H1 (cell line): ENCODE data around the gene ZMYM3. TPM values are rescaled to one million over a fixed set of nuclear protein-coding genes. Genes with fewer than 3 reads are reported as not detected.

Experiments
- BCL11A ChIP-seq, 2 experiments: IDR thresholded peaks; one replicate each; pipeline ENCODE4 v1.6.1; 2011; ENCODE audit warnings: low read depth in 2 of 2, low read length in 2 of 2, mild to moderate bottlenecking in 2 of 2
- EP300 ChIP-seq, 2 experiments: IDR thresholded peaks; 1 replicate in 1 of 2; 2 replicates in 1 of 2; pipeline ENCODE4 v1.6.1; 2011 to 2012; ENCODE audit warnings: low read depth in 2 of 2, low read length in 2 of 2, mild to moderate bottlenecking in 2 of 2, borderline replicate concordance in 1 of 2, inconsistent platforms in 1 of 2, moderate library complexity in 1 of 2
- MAFK ChIP-seq: IDR thresholded peaks from 2 replicates; pipeline ENCODE4 v1.6.1; 2012; ENCODE audit warnings: low read depth, mild to moderate bottlenecking, improper control_type of control experiment, low read length
- RXRA ChIP-seq: IDR thresholded peaks from 2 replicates; pipeline ENCODE4 v1.6.1; 2011; ENCODE audit warnings: low read depth, mild to moderate bottlenecking, low read length, moderate library complexity; ENCODE audit not compliant: insufficient read depth
- SP1 ChIP-seq: IDR thresholded peaks from 2 replicates; pipeline ENCODE4 v1.6.1; 2011; ENCODE audit warnings: low read depth, low read length
- SRF ChIP-seq: IDR thresholded peaks from 2 replicates; pipeline ENCODE4 v1.6.1; 2011; ENCODE audit warnings: mild to moderate bottlenecking, low read depth, low read length, moderate library complexity
- TAF1 ChIP-seq: IDR thresholded peaks from 2 replicates; pipeline ENCODE4 v1.6.1; 2011; ENCODE audit warnings: mild to moderate bottlenecking, low read depth, low read length
- polyA plus RNA-seq, 7 experiments: library from polyadenylated mRNA; depleted of rRNA in 3 of 7; stranded (reverse) in 5 of 7; unstranded in 2 of 7; fragments of >200 nt in 5 of 7; fragments of 200-250 nt in 2 of 7; gene quantifications; 1 replicate in 5 of 7; 2 replicates in 1 of 7; 4 replicates in 1 of 7; pipeline versions ENCODE4 v1.2.1 to v1.2.3, GENCODE V29; 2011 to 2013; ENCODE audit warnings: missing spikeins in 2 of 7, mixed read lengths in 2 of 7
- total RNA-seq: library from RNA; stranded (reverse); fragmentation: NEBNext Ultra II Directional; extraction: Animal tissue kit (Norgen Biotek cat#: 25700); gene quantifications from 2 replicates; pipeline ENCODE4 v1.2.1, GENCODE V29; 2021
- TF ChIP-seq, protein P1 (sequence below): fragments of 300-600 bp; sonication (generic); IDR thresholded peaks from 2 replicates; pipeline ENCODE4 v1.7.1; 2012; ENCODE audit warnings: low read length, moderate library complexity, mild to moderate bottlenecking, inconsistent platforms; ENCODE audit not compliant: insufficient replicate concordance
- TF ChIP-seq, protein P2 (sequence below): IDR thresholded peaks from 2 replicates; pipeline ENCODE4 v1.6.1; 2012; ENCODE audit warnings: low read length, inconsistent platforms

Gene ZMYM3
- total and polyA plus RNA-seq, 2 of the 8 experiments (the other 6 are each of a cell fraction or from before 2014, with no cell fraction given), result 56.7 to 82.0 TPM

DNA sequence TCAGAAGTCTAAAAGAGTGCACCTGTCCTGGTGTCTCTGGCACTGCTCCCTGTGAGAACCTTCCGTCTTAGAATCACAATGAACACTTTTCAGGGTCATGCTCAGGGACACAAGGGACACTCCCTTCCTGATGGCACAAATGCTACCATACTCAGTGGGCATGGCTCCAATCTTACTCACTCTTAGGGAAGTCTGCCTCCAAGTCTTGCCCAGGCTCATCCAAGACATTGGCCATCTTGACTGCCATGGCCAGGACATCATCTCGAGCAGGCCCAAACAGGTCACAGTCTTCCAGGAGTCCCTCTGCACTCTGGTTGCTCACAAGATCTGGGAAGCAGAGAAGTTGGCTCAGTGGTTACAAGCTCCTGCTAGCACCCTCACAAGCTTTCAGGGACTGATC, 8.8 kb downstream of the ZMYM3 start (continued):
- TF ChIP-seq, protein P1, sequence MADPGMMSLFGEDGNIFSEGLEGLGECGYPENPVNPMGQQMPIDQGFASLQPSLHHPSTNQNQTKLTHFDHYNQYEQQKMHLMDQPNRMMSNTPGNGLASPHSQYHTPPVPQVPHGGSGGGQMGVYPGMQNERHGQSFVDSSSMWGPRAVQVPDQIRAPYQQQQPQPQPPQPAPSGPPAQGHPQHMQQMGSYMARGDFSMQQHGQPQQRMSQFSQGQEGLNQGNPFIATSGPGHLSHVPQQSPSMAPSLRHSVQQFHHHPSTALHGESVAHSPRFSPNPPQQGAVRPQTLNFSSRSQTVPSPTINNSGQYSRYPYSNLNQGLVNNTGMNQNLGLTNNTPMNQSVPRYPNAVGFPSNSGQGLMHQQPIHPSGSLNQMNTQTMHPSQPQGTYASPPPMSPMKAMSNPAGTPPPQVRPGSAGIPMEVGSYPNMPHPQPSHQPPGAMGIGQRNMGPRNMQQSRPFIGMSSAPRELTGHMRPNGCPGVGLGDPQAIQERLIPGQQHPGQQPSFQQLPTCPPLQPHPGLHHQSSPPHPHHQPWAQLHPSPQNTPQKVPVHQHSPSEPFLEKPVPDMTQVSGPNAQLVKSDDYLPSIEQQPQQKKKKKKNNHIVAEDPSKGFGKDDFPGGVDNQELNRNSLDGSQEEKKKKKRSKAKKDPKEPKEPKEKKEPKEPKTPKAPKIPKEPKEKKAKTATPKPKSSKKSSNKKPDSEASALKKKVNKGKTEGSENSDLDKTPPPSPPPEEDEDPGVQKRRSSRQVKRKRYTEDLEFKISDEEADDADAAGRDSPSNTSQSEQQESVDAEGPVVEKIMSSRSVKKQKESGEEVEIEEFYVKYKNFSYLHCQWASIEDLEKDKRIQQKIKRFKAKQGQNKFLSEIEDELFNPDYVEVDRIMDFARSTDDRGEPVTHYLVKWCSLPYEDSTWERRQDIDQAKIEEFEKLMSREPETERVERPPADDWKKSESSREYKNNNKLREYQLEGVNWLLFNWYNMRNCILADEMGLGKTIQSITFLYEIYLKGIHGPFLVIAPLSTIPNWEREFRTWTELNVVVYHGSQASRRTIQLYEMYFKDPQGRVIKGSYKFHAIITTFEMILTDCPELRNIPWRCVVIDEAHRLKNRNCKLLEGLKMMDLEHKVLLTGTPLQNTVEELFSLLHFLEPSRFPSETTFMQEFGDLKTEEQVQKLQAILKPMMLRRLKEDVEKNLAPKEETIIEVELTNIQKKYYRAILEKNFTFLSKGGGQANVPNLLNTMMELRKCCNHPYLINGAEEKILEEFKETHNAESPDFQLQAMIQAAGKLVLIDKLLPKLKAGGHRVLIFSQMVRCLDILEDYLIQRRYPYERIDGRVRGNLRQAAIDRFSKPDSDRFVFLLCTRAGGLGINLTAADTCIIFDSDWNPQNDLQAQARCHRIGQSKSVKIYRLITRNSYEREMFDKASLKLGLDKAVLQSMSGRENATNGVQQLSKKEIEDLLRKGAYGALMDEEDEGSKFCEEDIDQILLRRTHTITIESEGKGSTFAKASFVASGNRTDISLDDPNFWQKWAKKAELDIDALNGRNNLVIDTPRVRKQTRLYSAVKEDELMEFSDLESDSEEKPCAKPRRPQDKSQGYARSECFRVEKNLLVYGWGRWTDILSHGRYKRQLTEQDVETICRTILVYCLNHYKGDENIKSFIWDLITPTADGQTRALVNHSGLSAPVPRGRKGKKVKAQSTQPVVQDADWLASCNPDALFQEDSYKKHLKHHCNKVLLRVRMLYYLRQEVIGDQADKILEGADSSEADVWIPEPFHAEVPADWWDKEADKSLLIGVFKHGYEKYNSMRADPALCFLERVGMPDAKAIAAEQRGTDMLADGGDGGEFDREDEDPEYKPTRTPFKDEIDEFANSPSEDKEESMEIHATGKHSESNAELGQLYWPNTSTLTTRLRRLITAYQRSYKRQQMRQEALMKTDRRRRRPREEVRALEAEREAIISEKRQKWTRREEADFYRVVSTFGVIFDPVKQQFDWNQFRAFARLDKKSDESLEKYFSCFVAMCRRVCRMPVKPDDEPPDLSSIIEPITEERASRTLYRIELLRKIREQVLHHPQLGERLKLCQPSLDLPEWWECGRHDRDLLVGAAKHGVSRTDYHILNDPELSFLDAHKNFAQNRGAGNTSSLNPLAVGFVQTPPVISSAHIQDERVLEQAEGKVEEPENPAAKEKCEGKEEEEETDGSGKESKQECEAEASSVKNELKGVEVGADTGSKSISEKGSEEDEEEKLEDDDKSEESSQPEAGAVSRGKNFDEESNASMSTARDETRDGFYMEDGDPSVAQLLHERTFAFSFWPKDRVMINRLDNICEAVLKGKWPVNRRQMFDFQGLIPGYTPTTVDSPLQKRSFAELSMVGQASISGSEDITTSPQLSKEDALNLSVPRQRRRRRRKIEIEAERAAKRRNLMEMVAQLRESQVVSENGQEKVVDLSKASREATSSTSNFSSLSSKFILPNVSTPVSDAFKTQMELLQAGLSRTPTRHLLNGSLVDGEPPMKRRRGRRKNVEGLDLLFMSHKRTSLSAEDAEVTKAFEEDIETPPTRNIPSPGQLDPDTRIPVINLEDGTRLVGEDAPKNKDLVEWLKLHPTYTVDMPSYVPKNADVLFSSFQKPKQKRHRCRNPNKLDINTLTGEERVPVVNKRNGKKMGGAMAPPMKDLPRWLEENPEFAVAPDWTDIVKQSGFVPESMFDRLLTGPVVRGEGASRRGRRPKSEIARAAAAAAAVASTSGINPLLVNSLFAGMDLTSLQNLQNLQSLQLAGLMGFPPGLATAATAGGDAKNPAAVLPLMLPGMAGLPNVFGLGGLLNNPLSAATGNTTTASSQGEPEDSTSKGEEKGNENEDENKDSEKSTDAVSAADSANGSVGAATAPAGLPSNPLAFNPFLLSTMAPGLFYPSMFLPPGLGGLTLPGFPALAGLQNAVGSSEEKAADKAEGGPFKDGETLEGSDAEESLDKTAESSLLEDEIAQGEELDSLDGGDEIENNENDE, result no peak
- TF ChIP-seq SP1, result no peak
- TF ChIP-seq MAFK, result no peak
- TF ChIP-seq SRF, result no peak
- no peak for TF ChIP-seq RXRA
- TF ChIP-seq BCL11A (IDR thresholded peaks at IDR 0.05; ENCODE audit: low read depth in 2 of 2, low read length in 2 of 2), result no peak
- TF ChIP-seq, protein P2, sequence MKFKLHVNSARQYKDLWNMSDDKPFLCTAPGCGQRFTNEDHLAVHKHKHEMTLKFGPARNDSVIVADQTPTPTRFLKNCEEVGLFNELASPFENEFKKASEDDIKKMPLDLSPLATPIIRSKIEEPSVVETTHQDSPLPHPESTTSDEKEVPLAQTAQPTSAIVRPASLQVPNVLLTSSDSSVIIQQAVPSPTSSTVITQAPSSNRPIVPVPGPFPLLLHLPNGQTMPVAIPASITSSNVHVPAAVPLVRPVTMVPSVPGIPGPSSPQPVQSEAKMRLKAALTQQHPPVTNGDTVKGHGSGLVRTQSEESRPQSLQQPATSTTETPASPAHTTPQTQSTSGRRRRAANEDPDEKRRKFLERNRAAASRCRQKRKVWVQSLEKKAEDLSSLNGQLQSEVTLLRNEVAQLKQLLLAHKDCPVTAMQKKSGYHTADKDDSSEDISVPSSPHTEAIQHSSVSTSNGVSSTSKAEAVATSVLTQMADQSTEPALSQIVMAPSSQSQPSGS, result no peak
- TF ChIP-seq EP300 (IDR thresholded peaks at IDR 0.05; ENCODE audit: borderline replicate concordance in 1 of 2, low read depth in 2 of 2, low read length in 2 of 2), result no peak
- TF ChIP-seq TAF1, result no peak
